NCI-H82 (cell line): ENCODE results near the gene LCE1C.
A peak's percentile ranks its signal among the peaks of the same experiment; 100 is the strongest.

Source experiments
- DNase-seq: peaks from one replicate; lab custom pipeline; 2025; lab: John Stamatoyannopoulos, UW

LCE1C gene, protein sequence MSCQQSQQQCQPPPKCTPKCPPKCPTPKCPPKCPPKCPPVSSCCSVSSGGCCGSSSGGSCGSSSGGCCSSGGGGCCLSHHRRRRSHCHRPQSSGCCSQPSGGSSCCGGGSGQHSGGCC

DNA sequence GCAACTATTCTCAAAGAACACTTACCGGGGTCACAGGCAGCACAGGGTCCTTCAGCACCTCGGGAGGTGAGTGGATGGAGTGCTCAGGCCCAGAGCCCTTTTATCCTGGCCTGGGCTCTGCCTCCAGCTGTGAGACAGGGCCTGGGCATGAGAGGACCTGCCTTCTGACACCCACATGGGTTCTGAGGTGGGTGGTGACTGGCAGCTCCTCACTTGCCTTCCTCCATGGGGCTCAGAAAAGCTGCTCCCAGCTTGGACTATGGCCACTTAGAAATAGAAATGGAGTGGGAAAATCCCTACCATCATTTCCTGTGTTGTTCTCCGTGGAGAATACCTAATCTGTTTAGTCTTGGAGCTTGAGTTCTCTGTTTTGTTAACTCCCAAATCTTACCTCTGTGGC is at the start of gene LCE1C:
LCE1C (minus strand) TSS at position 76 of the 400 bp plus-strand sequence. CDS start 1,173 bp downstream, outside the sequence.
- DNase-seq: no peak

DNA sequence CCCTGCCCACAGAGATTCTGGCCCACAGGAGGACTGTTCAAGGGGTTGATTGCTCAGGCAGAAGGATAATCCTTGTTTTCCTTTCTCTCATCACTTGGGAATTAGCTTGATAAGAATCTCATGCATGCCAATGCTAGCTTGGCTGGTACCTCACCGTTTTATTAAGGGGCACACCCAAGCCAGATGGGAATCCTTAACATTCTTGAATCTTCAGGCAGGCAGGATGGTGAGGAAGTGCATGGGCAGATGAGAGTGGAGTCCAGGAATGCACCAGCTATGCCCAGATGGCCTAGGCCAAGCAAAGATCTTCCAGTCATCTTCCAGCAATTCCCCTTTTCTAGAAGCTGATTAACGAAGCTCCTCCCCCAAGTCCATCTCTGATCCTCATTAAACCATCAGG is 49.2 kb upstream of the LCE1C start:
- DNase-seq: no peak

DNA sequence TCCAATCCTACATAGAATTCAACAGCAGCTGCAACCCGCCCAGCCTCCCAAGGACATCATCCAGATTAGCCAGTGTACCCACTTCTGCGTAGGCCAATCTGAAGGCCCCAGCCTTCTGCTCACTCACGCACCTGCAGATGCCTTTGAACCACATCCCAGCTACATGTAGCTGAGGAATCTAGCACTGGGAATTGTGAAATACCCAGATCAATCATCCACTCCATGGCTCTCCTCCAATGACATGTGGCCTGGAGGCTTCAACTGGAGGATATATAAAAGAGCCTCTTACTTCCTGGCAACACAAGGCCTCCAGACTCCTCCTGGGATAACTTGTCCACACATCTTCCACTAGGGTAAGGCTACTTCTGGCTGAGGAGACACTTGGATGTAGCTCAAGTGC is 36.1 kb upstream of the LCE1C start, which contains the start of gene LCE6A:
LCE6A (plus strand) TSS at position 301 of the 400 bp plus-strand sequence. CDS start 665 bp downstream, outside the sequence.
- no peak for DNase-seq

DNA sequence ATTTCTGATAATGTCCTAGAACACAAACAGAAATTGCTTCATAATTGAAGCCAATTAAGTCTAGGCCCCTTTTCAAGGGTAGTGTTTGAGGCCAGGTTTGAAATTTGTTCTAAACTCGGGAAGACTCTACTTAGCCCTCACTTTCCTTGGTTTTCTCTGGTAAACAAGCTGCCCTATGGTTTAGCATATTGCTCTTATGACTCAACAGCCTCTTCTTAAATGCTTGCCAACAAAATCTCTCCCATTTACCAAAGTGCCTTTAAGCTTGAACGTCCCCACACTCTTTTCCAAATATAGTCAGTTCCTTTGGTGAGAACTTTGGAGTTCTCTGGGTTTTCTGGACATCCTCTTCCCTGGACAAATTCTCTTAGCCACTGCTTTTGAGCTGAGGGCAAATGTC is 30.4 kb upstream of the LCE1C start:
- no peak for DNase-seq

DNA sequence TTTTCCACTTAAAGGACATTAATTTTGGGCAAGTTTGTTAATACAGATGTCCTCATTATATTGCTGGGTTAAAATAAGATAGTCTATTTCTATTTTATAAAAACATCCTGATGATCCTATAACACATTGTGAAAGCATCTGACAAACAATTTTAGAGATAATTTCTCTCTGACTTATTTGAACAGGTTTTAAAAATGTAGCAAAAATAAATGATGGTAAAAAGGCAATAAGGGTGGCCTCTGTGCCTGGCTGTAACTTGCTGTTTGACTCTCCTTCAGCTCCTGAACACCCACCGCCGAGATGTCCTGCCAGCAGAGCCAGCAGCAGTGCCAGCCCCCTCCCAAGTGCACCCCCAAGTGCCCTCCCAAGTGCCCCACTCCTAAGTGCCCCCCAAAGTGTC is 20.7 kb upstream of the LCE1C start, which contains the start of gene LCE1A:
LCE1A (plus strand) TSS at position 301 of the 400 bp plus-strand sequence; CDS start at position 301, 0 bp downstream.
- DNase-seq: no peak

DNA sequence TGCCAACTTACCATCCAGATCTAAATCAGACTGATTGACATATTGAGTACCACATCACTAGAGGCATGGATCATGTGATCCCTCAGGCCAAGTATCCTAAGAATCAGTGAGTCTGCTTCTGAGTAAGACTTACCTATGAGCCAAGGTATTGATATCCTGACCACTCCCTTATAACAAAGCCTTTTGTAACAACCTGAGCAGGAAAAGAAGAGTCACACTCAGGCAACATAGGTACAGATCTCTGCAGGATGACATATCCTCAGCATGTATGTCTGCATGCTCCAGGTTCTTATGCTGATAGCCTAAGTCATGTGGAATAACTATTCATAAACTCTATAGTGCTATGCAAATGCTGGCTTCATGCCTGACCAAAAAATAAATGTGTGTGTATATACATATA is 18.5 kb upstream of the LCE1C start:
- no peak for DNase-seq

DNA sequence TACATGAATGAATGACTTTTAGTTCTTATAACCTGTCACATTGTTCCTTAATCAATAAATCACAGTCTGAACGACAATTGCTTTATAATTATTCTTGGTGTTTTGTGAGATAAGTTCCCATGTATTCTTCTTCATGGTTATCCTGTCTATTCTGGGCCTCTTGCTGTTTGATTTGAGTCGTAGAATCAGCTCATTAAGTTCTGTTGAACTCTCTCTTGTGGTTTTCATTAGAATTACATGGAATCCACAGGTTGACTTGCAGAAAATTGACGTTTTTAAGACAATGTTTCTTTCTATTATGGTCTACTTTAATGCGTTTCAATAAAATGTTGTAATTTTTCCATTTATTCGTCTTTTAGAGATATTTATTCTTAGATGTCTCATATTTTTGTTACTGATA is 16.8 kb upstream of the LCE1C start:
- DNase-seq: no peak

DNA sequence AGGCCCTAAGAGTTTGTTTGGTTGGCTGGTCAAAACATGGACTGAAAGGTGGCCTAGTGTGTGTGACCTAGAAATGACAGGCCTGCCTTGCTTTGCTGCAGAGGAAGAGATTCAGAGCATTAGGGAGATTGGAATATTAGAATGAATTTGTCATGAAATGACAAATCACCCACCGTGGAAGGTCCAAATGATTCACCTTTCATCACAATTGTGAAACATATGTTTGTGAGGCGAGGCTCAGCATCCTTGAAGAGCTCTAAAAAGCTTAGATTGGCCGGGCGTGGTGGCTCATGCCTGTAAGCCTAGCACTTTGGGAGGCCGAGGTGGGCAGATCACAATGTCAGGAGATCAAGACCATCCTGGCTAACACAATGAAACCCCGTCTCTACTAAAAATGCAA is 10.9 kb upstream of the LCE1C start:
- no peak for DNase-seq

DNA sequence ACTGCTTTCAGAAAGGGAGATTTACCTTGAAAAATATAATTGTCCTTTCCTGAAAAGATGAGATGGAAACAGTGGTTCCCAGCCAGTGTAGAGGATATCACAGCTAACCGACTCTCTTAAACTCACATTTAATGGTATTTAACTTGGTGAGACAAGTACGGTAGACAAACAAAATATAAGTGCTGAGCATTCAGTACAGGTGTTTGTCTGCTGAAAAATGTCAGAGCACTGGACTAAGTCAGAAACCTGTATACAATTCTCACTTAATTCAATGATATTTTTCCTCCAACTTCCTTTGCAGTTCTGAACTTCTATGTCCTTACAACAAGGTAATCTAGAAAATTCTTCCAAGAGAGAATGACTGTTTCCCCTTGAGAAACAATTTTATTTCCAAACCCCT is 5.2 kb upstream of the LCE1C start, which contains the start of gene LCE1B:
LCE1B (plus strand) TSS at position 301 of the 400 bp plus-strand sequence. CDS start 476 bp downstream, outside the sequence.
- DNase-seq: no peak

DNA sequence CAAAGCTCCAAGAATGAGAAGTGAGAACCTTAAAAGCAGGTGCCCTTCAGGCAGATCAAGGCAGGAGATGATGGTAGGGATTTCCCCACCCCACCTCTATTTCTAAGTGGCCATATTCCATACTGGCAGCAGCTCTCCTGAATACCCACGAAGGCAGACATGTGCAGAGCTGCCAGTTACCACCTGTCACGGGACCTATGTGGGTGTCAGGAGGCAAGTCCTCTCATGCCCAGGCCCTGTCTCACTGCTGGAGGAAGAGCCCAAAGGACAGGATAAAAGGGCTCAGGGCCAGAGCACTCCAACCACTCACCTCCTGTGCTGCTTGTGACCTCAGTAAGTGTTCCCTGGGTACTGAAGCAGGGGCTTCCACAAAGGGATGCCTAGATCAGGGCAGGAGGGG is 4.6 kb upstream of the LCE1C start:
- DNase-seq: no peak

DNA sequence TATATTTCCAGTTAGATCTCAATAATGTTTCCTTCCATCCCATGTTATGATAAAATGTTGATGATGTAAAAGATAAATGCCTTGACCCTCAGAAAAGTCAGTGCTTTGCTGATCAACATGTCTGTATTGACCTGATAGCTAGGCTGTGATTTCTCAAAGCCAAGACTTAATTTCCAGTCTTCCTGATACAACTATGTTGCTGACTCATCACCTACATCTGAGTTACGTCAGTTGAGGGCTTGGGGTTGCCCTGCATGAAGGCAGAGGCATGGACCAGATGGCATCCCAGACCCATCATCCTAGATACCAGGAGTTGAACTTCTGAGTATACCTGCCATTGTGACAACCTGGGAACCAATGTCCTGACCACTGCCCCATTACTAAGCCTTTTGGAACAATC is 5.1 kb downstream of the LCE1C start:
- DNase-seq: no peak

DNA sequence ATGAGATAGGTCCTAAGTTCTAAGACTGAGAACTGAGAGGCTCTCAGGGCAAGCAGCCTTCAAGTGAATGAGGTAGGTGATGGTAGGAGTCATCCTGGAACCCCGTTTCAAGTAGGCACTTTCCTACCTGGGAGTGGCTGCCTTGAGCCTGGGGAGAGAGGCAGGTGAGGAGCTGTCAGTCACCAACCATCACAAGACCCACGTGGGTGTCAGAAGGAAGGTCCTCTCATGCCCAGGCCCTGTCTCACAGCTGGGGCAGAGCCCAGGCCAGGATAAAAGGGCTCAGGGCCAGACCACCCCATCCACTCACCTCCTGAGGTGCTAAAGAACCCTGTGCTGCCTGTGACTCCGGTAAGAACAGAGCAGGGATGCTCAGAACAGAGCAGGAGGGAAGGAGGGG is 10.0 kb downstream of the LCE1C start, which contains the start of gene LCE1D:
LCE1D (plus strand) TSS at position 301 of the 400 bp plus-strand sequence. CDS start 1,074 bp downstream, outside the sequence.
- DNase-seq: no peak

DNA sequence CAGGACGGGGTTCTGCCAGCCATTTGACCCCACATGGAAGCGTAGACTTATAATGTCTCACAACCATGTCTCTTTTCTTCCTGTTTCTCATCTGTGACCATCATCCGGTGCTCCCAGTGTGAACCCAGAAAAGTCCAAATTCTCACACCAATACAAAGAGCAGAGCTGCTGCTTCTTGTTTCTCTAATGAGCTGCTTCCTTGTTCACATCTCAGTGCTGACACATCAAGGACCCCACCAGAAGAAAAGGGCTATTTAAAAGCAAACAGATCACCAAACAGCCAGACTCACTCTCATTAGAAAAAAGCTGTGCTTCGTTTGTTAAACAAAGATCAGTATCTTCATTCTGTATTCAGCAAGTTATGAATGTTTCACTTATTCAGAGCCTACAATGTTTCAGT is 10.8 kb downstream of the LCE1C start:
- DNase-seq: no peak

DNA sequence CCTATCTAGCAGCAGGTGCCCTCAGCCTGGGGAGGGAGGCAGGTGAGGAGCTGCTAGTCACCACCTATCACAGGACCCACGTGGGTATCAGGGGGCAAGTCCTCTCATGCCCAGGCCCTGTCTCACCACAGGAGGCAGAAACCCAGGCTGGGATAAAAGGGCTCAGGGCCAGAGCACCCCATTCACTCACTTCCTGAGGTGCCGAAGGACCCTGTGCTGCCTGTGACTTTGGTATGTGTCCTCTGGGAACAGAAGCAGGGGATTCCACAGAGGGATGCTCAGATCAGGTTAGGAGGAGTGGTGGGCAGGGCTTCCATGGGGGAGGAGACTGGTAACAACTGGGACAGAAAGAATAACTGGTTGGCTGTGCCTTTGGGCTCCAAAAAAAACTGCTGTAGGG is 20.4 kb downstream of the LCE1C start, which contains the start of gene LCE1E:
LCE1E (plus strand) TSS at position 181 of the 400 bp plus-strand sequence. CDS start 1,043 bp downstream, outside the sequence.
- no peak for DNase-seq

DNA sequence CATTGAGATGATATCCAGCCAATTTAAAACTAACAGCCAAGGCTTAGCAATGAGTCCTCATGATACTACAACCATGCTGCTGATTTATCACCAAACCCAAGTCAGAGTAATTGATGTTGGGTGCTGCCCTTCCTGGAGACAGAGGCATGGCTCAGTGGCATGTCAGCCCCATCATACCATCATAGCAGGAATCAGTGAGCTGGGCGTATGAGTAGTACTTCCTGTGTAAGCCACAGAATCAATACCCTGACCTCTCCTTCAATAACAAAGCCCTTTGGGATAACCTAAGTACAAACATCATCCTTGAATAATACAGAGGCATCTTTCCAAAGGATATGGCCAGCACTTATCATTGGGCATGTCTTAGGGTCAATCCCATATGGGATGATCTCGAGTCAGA is 23.4 kb downstream of the LCE1C start:
- DNase-seq: no peak

DNA sequence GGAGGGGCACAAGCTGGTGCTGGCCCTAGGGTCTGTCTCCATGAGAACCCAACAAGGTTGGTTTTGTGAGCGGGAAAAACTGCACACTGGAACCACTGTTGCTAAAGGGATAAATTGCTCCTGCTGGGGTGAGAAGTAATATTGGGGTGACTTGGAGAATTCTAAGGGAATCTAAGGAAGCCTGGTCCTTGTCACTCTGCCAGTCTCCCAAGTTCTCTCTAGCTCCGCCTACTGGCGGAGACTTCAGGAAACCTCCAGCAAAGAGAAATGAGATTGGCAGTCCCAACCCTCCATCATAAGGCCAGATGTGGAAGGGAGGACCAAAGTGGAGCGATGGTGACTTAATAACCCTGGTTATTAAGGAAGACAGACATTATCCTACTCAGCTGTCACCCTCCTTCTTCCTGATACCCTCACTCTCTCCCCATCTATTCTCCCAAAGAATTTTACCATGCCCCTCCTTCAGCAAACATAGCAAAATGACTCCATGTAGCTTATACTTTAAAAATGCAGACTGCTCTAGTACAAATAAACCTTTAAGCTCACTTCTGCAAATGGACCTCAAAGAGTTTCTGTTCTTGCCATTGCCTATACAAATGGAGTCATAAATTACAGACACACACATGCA is 28.8 kb downstream of the LCE1C start:
- DNase-seq: peak; percentile 70

DNA sequence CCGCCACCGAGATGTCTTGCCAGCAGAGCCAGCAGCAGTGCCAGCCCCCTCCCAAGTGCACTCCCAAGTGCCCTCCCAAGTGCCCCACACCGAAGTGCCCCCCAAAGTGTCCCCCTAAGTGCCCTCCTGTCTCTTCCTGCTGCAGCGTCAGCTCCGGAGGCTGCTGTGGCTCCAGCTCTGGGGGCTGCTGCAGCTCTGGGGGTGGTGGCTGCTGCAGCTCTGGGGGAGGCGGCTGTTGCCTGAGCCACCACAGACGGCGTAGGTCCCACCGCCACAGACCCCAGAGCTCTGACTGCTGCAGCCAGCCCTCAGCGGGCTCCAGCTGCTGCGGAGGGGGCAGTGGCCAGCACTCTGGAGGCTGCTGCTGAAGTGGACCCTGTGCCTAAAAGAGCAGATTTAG is 30.1 kb downstream of the LCE1C start:
- no peak for DNase-seq

DNA sequence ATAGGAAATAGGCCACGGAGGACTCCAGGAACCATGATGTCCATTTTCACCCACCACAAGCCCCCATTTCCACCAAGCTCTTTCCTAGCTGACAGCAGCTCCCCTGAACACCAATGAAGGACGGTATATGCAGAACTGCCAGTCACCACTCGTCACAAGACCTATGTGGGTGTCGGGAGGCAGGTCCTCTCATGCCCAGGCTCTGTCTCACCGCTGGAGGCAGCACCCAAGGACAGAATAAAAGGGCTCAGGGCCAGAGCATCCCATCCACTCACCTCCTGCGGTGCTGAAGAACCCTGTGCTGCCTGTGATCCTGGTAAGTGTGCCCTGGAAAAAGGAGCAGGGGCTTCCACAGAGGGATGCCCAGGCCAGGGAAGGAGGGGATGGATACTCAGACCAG is 31.6 kb downstream of the LCE1C start, which contains the start of gene LCE1F:
LCE1F (plus strand) TSS at position 266 of the 400 bp plus-strand sequence. CDS start 1,232 bp downstream, outside the sequence.
- no peak for DNase-seq

DNA sequence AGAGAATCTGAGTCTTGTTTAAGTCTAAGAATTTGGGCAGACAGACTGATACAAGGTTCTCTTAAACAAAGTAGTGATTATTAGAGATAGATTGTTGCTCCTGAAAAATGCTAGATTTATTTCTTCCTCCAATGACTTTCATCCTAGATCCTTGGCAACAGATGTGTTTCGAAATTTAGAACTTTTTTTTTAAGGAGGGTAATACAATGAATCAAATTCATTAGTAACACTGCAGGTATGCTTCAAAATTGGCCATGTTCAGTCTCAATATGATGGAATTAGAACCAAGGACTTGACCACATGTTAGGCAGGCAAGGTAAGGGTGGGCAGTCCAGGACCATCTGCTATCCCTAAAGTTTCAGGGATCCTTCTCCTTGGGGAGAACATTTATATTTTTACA is 36.0 kb downstream of the LCE1C start:
- DNase-seq: no peak

DNA sequence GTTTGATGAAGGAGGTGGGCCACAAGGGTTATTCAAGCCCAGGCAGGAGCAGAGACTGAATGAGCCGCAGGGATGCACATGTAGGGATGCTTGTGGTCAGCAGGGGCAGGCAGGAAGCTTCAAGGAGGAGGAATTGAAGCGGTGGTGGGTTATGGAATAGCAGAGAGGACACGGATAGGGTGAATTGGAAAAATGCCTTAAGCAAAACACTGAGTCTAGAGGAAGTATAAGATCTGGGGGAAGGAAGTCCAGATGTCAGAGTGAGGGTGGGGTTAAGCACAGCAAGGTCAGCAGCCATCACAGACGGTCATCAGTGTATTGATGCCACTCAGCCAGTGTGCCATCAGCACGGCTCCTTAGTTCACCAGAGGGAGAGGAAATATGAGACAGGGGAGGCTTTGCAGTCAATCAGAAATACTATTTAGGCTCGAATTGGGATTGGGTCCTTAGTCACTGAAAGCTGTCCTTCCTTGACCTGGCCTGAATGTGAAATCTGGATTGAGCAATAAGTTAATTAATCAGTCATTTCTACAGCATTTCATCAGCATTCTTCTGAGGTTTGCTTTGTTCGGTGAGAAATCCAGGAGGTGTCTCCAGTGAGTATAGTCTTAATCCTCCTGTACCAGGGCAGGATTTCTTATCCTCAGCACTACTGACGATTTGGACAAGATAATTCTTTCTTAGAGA is 37.5 kb downstream of the LCE1C start:
- no peak for DNase-seq

DNA sequence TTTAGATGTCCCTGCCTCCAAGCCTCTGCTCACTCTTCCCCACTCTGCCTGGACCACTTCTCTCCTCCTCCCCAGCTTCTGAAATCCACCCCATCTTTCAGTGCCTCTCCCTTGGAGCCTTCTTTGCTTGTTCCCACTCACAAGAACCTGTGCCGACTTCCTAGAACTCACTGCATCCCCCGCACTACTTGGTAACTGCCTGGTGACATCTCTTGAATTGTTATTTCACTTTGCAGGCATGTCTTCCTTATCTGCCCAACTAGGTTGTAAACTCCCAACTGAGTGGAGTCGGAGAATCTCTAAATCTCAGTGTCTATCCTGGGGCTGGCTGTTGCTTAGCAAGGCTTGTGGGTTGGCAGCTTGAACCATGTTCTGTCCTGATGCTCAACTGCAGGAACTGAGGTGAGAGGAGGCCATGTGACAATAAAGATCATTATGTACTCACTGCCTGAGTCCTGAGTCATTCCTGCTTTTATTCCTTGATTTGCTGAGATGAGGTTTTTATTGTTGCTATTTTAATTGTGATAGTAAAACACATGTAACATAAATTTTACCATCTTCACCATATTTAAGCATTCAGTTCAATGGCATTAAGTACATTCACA is 44.7 kb downstream of the LCE1C start:
- no peak for DNase-seq

DNA sequence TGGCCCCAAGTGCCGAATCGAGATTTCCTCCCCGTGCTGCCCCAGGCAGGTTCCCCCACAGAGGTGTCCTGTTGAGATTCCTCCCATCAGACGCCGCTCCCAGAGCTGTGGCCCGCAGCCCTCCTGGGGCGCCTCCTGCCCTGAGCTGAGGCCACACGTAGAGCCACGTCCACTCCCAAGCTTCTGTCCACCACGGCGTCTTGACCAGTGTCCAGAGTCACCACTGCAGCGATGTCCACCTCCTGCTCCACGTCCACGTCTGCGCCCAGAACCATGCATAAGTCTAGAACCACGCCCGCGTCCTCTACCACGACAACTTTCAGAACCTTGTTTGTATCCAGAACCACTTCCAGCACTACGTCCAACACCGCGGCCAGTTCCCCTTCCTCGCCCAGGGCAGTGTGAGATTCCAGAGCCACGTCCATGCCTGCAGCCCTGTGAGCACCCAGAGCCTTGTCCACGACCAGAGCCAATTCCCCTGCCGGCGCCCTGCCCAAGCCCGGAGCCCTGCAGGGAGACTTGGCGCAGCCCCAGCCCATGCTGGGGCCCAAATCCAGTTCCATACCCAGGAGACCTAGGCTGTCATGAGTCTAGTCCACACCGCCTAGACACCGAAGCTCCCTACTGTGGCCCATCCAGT is 45.8 kb downstream of the LCE1C start:
- DNase-seq: no peak
